GM23338 (cell line): ENCODE data around the gene TMCC1.
A peak's percentile ranks its signal among the peaks of the same experiment; 100 is the strongest.

Experiments used
- EZH2 ChIP-seq: fragments of 200-600 bp; sonication (generic); IDR thresholded peaks from one replicate; pipeline ENCODE4 v1.8.0; 2017; ENCODE audit warnings: antibody characterized with exemption, mild to moderate bottlenecking, low read depth; ENCODE audit not compliant: unreplicated experiment
- JUNB ChIP-seq: IDR thresholded peaks from one replicate; pipeline ENCODE4 v1.6.1; 2016; ENCODE audit warnings: antibody characterized with exemption; ENCODE audit not compliant: unreplicated experiment
- TF ChIP-seq, protein P1 (sequence below), 2 experiments: fragments of 200-600 bp in 1 of 2; sonication (generic) in 1 of 2; conservative IDR thresholded peaks; 2 replicates each; pipeline versions ENCODE4 v1.5.1 to v1.6.1; 2016 to 2017; ENCODE audit warnings: antibody characterized with exemption in 2 of 2, low read depth in 2 of 2, mild to moderate bottlenecking in 2 of 2, moderate library complexity in 1 of 2

DNA sequence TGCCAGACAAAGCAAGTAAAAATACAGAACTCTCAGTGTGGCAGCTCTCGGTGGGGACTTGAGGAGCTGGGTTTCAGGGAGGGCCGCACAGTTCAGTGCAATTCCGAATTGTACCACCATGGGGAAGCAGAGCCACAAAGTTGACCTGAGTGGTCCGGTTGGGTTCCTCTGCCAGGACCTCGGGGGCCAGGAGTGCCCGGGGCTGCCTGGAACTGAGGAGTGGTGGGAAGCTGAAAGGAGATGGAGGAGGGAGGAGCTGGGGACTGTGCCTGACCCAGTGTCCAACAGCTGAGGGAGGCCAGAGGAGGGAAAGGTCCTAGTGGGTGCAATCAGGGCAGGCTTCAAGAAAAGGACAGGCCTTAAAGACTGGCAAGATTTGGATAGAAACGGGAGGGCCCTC is 48.8 kb upstream of the TMCC1 start:
- TF ChIP-seq, protein P1, sequence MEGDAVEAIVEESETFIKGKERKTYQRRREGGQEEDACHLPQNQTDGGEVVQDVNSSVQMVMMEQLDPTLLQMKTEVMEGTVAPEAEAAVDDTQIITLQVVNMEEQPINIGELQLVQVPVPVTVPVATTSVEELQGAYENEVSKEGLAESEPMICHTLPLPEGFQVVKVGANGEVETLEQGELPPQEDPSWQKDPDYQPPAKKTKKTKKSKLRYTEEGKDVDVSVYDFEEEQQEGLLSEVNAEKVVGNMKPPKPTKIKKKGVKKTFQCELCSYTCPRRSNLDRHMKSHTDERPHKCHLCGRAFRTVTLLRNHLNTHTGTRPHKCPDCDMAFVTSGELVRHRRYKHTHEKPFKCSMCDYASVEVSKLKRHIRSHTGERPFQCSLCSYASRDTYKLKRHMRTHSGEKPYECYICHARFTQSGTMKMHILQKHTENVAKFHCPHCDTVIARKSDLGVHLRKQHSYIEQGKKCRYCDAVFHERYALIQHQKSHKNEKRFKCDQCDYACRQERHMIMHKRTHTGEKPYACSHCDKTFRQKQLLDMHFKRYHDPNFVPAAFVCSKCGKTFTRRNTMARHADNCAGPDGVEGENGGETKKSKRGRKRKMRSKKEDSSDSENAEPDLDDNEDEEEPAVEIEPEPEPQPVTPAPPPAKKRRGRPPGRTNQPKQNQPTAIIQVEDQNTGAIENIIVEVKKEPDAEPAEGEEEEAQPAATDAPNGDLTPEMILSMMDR (conservative IDR thresholded peaks at IDR 0.05; ENCODE audit: low read depth in 2 of 2), result peak; percentile 81 to 96
- TF ChIP-seq JUNB (no peak), EZH2 (no peak)
